GM18867 (cell line): ENCODE data around the gene RAB24.
A peak's percentile ranks its signal among the peaks of the same experiment; 100 is the strongest.
"Not testable (repeated sequence)": the region's sequence is repeated elsewhere in the genome, so short reads cannot be mapped to it uniquely, and the experiment has no call there.

ENCODE experiments used
- ATAC-seq: cut with Tn5 transposase; IDR thresholded peaks from one replicate; pipeline ENCODE4 v1.9.1; 2021; ENCODE audit warnings: mild to moderate bottlenecking, moderate library complexity; ENCODE audit not compliant: unreplicated experiment

Gene RAB24

DNA sequence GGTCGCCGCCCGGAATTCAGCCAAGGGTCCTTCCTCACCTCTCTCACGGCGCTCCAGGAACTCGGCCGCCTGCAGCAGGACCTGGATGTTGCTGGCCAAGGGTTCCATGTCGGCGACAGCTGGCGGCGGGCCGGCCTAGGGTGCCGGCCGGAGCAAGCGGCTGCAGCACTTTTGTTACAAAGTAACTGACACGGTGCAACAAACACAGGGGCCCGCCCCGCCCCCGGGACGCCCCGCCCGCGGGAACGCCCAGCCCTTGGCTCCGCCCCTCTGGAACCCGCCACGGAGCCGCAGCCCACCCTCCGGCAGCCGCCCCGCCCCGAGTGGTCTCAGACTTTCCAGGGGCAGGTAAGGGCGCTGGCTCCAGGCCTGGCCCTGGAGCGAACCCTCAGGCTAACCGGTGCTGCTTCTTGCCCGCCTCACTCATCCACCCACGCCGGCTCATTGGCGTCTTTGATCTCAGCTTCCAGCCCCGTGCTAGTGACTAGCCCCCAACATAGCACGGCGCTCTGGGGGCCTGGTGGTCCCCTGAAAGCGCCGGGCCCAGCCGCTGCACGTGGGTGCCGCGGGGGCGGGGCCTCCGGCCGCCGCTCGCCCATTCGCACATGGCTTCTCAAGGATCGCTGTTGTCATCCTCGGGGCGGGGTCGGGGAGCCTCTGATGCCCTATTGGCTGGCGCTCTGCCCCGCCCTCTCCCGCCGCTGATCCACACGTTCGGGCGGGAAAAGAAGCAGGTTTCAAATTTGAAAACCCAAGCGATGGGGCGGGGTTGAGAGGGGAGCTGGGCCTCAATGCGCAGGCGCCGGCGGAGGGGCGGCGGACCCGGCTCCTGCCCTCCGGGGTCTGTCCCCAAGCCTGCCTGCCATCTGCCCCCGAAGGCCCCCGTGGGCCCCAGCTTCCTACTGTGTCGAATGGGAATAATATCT is 8.5 kb upstream of the RAB24 start, which contains the start of gene MXD3:
MXD3 (minus strand) TSS at position 176 of the 926 bp plus-strand sequence; CDS start at position 108, 68 bp downstream.
- ATAC-seq, result peak; percentile 75

DNA sequence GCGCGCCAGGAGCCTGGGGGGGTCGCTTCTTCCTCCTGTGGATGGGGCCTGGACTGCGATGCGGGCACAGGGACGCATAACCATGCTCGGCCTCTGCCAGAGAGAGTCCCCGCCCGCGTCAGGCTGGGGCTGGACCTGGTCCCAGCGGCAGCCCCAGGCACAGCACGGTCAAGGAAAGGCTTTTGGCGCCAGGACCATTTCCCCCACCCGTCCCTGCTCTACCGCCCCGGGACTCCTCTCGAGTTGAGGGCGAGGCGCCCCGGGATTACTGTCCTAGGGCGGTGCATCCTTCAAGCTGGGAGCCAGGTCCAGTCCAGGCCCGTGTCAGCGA is 7.8 kb upstream of the RAB24 start:
- no peak for ATAC-seq

DNA sequence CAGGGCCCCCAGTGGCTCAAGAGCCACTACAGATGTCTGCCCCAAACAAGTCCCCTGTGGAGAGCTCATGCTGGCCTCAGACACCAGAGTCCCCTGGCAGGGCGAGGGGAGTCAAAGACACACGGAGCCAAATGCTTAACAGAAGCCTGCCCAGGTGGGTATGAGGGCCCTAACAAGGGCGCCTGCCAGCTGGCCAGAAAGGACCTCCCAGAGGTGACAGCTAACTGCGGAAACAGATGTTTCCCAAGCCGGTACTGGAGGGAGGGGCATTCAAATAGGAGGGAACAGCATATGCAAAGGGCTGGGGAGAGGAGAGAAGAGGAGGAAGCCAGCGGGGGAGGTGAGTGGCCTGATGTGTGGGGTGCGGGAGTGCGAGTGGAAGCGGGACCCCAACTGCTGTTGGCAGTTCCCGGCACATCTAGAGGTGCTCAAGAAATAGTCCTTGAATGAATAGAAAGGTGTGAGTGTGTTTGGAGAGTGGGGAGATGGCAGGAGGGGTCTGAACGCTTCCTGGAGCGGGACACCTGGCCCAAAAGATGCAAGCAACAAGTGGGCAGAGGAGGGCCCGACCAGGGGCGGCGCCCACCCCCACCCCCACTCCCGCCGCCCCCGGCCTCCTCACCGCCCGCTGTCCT is 7.4 kb upstream of the RAB24 start:
- ATAC-seq, result peak; percentile 24

DNA sequence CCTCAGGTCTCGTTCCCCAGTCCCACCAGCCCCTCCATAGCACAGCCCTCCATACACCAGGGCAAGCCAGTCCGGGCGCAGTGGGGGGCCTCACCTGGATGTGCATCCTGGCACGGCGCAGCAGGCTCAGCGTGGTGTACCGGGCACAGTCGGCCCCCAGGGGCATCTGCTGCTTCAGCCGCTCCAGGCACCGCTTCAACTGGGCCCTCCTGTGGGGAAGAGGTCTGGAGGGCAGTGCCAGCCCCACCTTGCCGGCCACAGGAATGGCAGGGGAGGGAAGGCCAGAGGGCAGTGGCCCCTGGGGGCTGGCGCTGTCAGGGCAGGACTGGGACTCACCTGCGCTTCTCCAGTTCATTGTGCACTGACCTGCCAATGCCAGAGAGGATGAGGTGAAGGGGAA is 6.8 kb upstream of the RAB24 start:
- no peak for ATAC-seq

DNA sequence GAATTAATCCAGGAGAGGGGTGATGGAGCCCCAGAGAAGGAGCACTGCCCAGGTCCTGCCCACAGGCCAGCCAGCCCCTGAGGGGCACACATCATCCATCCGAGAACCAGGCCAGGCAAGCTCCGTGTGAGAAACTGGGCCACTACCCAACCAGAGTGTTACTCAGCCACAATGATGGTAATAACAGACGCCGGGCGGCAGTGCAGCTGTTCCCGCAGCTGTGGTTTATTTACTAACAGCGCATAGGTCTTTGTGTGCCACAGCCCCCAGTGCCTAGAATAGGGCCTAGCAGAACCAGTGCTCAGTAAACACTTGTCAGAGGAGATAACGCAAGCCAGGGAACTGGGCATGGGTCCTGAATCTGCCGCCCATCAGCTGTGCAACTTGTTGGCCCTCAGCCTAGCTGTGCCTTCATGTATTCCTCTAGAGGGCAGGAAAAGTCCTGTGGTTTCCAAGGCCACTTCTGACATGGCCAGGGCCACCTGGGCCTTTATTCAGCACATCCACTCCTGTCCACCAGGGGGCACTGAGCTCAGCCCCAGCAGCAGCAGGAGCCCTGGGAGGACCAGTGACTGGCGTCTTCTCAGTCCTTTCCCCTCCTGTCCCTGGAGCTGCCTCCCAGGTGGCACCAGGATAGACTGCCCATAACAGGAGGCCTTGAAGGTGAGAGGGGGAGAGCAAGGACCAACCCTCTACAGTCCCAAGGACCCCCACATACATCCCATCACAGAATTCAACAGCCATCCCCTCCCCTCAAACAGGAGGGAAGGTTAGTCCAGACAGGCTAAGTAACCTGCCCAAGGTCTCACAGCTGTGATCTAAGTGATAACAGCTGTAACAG is 6.1 kb upstream of the RAB24 start:
- ATAC-seq, result no peak

DNA sequence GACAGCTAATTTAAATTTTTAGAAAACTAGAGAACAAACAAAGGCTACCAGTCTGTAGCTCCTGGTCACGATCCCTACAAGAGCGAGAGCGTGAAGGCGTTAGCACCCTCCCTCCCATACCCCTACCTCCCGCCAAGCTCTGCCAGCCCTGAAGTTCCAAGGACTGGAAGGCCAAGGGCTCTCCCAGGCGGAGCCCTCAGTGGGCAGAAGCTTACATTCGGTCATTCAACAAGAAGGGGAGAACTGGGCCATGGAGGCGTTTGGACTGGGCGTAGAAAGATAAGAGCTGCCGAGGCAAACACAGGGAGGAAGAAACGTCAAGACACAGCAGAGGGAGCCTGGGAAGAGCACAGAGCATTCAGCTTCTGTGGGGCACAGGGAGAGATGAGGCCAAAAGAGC is 5.2 kb upstream of the RAB24 start:
- ATAC-seq, result no peak

DNA sequence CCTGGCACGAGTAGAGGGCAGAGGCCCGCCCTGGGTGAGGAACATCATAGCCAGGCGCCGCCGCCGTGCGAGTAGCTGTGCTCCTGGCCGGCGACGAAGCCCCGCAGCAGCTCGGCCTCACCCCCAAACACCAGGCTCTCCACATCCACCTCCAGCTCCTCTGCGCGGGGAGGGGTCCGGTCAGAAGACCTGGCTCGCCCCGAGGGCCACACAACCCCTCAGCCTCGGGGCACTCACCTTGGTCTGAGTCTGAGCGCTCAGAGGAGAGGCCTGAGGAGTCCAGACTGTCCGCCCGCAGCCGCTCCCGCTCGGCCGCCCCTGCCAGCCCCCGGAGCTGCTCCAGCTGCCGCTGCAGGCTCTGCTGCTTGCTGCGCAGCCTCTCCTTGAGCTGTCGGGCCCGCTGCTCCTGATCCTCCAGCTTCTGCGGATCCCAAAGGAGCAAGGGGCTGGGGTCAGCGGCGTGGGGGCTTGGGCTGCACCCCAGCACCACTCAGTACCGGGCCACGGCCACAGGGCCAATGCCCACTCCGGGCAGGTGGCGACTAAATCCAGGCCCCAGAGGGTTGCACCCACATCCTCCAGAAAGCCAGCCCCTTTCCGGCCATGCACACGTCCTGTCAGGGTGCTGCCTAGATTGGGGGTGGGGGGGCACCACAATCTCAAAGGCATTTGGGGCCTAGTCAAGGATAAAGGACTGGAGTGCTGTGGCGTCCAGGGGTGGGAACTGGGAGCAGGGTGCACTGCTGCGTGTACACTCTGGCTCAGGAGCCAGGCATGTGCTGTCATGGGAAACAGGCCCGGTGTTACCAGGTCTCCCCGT is 4.2 kb upstream of the RAB24 start:
- no peak for ATAC-seq

DNA sequence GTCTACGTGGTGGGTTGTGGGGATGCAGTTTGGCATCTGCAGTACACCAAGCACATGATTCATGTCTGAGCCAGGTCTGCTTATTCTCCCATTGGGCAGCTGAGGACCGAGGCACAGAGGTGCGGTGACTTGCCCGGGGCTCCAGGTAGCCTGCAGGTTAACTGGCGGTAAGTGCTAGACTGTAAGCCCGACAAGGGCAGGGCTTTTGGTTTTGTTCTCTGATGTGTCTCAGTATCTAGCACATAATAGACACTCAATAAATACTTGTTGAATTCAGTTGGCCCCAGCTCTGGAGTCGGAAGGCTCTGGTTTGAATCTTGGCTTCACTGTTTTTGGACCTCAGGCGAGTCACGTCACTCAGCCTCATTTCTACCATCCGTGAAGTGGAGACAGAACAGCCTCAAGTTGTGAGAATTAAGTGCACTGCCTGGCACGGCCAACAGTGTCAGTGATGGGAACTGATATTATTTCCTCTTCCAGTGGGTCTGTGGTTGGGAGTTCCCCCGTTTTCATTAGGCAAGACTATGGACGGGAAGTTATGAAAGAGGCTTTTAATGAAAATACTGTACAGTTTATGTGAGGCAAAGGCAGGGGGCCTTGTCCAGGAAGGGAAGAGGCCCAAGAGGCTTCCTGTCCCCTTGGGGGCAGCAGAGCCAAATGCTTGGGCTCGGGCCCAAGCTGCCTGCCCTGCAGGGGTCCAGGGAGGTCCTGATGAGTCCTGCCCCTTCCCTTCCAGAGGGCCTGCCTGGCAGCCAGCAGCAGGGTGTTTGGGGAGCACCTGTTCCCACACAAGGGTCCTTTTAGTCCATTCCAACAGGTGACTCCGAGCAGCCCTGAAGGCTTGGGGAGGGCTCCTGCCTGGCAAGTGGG is 3.4 kb upstream of the RAB24 start:
- ATAC-seq, result no peak

DNA sequence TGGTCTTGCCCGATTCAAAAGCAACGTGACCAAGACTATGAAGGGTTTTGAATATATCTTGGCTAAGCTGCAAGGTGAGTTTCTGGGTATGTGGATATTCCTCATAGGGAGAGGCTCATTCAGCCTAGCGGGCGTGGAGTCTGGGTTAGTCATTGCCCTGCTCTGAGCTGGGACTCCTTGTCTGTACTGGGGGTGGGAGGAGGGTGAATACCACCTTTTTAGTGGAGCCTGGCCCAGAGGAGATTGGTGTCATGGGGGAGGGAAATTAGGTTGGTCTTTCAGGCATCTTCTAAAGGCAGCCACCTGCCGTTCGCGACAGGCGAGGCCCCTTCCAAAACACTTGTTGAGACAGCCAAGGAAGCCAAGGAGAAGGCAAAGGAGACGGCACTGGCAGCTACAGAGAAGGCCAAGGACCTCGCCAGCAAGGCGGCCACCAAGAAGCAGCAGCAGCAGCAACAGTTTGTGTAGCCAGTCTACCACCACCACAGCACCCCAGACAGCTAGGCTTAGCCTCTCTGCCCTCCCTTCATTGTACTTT is 2.7 kb upstream of the RAB24 start:
- not testable (repeated sequence) for ATAC-seq

DNA sequence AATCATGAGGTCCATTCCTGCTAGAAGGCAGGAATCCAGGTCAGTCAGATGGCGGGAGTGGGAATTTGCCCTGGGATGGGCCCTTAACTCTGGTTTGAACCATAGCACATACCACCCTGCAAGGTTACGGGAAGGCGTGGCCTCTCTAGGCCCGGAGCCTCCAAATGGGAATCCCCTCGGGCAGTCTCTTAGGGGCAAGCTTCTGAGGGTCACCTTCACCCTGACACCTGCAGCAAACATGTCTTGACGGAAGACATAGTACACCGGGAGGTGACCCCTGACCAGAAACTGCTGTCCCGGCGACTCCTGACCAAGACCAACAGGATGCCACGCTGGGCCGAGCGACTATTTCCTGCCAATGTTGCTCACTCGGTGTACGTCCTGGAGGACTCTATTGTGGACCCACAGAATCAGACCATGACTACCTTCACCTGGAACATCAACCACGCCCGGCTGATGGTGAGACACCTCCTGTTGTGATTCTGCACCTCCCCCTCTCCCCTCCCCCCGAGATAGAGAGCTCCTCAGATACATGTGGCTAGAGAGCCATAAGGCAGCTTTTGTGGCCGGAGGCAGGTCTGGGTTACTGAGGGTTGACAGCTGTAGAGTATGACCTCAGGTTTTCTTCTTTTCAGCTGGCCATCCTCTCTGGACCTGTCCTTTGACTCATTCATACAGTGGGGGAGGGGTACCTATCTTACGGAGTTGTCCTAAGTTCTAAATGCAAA is 1.0 kb upstream of the RAB24 start:
- no peak for ATAC-seq

DNA sequence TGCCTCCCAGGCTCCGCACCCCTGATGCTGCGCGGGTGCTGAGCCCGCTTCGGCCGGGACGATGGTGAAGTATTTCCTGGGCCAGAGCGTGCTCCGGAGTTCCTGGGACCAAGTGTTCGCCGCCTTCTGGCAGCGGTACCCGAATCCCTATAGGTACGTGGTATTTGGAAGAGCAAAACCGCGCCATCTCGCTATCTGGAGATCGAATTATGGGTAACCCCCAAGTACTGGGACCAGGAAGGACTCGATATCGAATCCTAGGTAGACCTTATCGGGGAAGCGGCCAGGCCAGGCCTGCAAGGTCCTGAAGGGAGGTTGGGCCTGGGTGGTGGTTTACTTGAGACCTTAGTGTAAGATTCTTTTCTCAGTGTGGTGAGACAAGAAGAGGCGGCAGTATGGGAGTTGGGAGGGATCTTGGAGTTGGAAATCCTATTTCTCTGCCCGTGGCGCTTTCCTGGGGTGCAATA is 439 bp upstream of the RAB24 start:
- ATAC-seq, result peak; percentile 4

DNA sequence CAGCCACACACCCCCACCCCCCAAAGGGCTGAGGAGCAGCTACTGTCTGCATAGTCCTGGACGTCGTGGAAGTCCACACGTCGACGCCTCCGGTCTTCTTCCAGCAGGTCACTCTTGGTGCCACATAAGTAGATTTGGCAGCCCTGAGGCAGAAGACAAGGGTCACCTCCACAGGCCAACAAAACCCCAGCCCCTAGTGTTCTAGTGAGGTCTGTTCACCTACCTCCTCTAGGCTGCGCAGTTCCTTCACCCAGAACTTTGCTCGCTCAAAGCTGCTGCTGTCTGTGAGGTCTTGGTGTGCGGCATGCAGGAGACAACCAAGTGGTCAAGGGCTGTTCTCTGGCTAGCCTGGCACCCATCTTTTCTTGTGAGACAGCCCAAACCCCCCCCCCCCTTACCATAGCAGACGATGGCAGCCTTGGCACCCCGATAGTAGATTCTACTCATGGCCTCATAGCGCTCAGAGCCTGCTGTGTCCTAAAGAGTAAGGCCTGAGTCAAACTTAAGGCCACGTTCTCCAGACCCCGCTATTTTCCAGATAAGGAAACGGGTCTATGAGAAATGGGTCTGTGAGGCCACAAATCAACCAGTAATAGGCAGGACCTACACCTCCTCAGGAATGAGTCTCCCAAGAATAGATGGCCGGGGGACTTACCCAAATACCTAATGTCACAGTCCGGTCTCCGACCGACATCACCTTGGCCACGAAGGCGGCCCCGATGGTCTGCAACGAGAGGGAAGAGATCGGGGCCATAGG is 987 bp downstream of the RAB24 start:
- ATAC-seq, result no peak

DNA sequence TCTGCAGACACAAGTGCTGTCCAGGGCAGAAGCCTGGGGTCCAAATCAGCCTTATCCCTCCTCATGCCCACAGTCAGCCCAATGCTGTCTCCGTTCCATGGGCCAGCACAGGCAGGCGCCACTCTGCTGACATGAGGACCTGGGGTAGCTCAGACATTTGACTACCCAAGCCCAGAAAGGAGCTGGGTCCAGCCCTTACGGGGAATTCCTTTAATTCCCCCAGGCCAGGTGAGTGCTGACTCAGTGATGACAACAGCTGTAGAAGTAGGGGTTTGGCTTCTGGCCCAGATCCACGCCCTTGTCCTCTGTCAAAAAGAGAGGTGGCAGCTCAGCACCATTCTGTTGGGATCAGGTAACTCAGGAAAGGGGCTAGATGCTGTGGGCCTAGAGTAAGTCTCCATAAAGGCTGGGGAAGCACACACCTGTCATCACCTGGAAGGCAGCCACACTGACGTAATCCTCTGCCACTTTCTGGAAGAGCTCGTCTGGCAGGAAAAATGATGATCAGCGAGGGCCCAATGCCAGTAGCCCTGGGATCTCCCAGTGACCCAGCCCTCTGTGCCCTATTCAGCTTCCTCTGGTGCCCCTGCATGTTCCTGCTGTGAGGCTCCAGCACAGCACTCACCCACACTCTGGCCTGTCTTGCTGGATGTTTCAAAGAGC is 1.9 kb downstream of the RAB24 start:
- ATAC-seq, result no peak

DNA sequence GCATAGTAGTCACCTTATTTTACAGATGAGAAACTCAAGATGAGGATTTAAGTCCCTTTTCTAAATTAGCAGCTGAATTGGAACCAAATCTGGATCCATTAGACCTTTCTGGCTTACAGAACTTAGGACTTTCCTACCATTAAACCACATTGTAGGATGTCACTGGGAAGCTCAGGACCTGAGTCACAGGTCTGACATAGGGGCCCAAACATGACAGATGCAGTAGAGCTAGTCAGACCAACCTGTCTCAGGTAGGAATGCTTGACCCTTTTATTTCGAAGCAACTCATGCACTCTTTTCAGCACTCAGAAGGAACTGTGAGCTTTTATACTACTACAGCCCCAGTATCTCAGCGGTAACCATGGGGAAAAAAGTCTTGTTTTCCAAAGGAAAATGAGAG is 2.6 kb downstream of the RAB24 start:
- ATAC-seq, result no peak

DNA sequence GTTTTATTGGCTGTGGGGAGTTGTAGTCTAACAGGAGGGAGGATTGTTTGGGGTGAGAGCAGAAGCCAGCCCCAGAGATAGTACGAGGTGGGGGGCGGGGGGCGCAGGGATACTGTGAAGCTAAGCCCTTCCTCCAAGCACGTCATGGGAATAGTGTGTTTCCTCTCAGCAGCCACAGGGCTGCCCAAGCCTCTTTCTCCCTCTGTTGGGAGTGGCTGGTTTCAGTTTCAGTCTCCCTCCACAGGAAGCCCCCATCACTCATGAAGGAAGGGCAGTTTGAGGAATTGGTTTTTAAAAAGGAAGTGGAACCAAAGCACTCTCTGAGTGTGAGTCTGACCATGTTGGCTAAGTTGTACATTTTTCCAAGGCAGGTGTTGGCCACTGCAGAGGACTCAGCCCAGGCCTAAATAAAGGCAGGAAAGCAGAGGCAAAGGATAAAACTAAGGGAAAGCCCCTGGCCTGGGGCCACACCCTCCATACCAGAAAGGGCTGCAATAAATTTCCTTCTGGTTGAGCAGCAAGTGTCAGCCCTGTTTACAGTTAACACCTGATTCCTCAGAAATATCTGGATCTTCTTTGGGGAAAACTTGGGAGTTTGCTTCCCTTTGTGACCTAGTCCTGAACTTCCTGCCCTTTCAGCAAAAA is 3.2 kb downstream of the RAB24 start:
- peak; percentile 26 for ATAC-seq

DNA sequence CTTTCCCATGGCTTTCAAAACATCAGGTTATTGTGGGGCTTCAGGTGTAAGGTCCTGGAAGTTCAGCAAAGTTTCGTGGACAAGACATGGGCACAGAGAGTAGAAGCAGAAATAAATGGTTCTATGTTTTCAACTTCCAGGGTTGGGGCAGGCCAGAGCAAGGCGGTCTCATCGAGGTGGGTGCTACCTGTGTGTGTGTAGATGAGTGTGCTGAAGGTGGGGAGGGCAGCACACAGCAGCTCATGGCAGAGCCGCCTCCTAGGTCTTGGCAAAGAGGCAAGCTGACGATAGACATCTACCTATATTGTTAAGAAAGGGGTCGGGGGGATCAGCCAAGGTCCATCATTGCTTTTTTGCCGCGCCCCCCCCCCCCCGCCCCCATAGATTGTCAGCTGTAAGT is 3.8 kb downstream of the RAB24 start:
- ATAC-seq, result no peak

DNA sequence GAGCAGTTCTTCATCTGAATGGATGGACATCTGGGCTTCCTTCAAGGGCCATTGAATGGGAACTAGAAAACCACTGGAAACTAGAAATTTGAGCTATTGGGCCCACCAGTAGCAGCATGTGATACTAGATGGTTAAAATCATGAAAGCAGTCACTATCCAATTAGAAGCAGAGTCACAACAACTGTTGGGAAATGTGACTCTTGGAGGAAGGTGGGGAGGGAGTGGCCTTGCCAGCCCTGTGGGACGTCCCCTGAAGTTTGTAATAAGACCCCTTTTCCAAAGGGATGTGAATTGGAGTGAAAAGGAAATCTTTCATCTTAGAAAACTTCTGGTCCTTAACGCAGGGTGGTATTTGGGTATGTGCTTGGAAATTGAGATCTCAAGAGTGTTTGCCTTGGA is 5.6 kb downstream of the RAB24 start:
- no peak for ATAC-seq
